Fibroblast of skin of scalp (primary cell): Measurements from ENCODE around the gene CWC27.
A peak's percentile ranks its signal among the peaks of the same experiment; 100 is the strongest.
"Not testable (repeated sequence)": the region's sequence is repeated elsewhere in the genome, so short reads cannot be mapped to it uniquely, and the experiment has no call there.

Experiments
- DNase-seq: peaks from one replicate; pipeline ENCODE4 v3.0.0-alpha.2; 2013

Gene CWC27

DNA sequence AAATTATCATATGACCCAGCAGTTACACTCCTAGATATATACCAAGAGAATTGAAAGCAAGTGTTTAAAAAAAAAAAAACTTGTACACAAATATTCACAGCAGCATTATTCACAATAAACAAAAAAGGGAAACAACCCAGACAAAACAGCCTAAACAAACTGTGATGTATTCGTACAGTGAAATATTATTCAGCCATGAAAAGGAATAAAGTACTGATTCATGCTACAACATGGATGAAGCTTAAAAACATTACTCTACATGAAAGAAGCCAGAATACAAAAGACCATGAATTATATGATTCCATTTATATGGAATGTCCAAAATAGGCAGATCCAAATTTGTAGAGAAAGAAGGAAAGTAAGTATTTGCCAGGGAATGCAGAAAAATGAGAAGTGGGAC lies 161.1 kb downstream of the CWC27 start:
- no peak for DNase-seq

DNA sequence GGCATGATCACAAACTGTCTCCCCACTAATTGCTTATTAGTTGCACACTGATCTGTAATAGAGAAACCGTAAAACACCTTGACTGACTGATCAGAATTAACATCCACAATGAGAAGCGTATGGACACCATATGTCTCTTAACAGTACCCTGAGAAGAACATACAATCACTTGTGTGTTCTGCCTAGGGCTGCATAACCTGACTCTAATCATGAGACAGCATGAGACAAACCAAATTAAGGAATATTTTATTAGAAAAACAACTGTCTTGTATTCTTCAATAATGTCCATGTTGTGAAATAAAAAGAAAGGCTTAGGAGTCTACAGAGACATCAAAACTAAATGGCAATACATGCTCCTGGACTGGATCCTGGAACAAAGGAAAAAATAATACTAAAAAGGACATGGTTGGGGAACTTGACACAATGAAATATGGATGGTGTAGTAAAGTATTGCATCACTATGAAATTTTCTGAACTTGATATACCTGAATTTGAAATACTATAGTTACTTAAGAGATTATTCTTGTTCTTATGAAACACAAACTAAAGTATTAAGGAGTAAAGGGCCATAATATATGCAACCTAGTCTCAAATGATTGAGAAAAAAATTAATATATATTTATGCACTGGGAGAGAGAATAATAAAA lies 162.1 kb downstream of the CWC27 start:
- no peak for DNase-seq

DNA sequence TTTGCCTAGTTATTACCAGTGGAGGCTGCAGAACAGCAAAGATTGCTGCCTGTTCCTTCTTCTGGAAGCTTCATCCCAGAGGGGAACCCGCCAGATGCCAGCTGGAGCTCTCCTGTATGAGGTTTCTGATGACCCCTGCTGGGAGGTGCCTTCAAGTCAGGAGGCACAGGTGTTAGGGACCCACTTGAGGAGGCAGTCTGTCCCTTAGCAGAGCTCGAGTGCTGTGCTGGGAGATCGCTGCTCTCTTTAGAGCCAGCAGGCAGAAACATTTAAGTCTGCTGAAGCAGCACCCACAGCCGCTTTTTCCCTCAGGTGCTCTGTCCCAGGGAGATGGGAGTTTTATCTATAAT lies 170.7 kb downstream of the CWC27 start:
- DNase-seq, result not testable (repeated sequence)

DNA sequence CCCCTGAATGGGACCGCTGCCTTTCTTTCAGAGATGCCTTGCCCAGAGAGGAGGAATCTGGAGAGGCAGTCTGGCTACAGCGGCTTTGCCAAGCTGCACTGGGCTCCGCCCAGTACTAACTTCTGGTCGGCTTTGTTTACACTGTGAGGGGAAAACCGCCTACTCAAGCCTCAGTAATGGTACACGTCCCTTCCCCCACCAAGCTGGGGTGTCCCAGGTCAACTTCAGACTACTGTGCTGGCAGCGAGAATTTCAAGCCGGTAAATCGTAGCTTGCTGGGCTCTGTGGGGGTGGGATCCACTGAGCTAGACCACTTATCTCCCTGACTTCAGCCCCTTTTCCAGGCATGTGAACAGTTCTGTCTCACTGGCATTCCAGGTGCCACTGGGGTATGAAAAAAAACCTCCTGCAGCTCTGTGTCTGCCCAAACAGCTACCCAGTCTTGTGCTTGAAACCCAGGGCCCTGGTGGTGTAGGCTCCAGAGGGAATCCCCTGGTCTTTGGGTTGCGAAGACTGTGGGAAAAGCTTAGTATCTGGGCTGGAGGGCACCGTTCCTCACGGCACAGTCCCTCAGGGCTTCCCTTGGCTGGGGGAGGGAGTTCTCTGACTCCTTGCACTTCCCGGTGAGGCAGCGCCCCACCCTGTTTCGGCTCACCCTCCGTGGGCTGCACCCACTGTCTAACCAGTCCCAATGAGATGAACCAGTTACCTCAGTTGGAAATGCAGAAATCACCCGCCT lies 171.2 kb downstream of the CWC27 start:
- DNase-seq, result no peak

DNA sequence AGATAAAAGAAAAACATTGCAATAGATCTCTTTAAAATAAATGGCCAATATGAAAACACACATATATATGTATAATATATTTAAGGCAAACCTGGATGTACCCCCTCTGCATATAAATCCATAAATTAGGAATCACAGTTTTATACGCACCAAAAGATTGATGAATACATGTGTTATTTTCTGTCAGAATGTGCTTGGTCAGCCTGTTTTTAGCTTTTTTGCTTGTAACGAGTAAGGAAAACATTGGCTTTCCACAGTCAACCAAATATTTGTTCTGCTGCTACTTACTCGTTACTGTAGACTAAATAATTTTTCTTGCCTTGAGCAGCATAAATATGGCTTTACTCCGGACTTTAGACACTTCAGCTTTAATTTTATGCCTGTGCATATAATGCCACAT lies 173.7 kb downstream of the CWC27 start:
- no peak for DNase-seq

DNA sequence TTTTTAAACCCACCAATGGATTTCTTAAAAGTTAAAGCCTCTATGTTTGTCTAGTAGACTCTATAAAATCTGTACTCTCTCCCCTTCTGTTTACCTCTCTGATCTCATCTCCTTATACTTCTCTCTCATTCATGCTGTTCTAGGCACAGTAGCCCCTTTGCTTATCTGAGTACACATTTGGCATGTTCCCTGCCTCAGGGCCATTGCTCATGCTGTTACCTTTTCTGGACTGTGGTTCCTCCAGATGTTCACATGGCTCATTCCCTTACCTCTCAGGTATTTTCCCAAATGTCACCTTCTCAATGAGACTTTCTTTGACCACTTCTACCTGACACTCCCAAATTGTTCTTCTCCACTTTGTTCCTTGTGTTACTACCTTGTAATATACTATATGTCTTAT lies 176.1 kb downstream of the CWC27 start:
- no peak for DNase-seq

DNA sequence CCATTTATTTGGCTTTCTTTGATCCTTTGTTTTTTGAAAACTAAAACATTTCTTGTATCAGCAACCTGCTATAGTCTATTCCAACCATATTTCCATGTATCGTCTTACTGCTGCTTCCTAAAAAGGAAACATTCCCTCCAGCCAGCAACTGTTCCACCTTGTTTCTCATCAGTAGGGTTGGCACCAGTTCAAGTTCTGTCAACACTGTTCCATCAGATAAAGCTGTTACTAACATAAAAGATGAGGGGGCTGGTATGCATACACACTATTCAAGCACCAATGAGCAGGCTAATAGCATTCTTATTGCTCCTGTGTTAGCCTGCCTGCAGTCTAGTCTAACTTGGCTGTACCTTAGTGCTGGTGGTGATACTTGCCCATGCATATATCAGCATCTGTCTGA lies 178.3 kb downstream of the CWC27 start:
- peak; percentile 29 for DNase-seq

DNA sequence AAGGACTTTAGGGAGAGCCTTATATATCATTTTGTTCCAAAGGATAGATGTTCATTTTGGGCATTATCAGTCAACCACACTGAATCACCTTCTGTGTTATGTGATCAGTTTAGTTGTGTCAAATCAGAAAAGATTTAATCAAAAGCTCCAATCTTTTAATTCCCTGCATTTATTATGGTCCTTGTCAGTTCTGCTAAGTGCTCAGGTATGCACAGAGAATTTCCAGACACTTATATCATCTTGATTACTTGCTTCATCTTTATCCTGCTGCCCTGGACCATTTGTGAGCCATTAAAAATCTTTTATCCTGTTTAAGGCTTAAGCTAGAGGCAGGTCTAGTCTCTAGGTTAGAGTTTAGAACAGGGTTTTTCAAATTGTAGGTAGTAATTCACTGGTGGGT lies 179.1 kb downstream of the CWC27 start:
- DNase-seq, result no peak

DNA sequence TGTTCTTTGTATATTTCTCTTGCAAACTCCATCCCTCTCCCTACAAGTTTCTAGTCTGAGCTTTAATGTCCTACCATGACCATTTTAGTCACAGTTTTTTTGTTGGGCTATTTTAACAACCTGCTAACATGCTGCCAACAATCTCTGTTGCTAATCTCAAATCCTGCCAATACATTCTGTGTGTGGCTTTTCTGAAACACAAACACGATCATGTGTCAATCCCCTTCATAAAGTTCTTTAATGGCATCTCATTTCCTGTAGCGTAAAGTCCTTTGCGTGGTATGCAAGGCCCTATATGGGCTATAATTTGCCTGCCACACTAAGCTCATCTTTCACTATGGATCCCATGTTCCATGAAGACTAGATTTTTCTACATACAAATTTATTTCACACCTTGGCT lies 180.6 kb downstream of the CWC27 start:
- DNase-seq, result no peak

DNA sequence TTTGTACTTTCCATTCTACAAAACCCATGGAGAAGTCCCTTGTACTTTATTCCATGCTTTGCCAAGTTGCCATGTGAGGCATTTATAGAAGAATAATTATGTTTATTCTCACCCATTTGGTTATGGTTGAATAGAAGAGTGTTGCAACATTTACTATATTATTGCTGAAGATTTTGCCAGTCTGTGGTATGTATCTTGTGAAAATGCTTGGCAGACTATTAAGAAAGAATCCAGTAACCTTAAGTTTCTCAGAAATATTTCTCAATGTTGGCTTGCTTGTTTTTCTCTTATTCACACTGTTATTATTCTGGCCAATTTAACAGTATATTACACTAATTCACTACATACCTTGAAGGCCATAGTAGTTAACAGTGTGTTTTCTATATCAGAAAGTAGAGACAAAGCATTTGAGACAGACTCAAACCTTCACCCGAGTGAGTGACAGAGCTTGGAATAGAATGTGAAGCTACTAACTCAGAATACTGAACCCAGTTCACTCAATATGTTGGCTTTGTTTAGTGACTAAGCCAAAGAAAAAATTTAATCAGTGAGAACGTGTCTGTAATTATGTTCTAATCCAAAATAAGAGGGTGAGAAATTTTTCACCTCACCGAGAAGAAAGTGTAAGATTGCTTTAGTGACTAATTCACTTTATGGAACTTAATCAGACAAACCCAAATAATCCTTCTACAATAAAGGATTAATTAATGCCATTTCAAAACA lies 184.4 kb downstream of the CWC27 start:
- no peak for DNase-seq

DNA sequence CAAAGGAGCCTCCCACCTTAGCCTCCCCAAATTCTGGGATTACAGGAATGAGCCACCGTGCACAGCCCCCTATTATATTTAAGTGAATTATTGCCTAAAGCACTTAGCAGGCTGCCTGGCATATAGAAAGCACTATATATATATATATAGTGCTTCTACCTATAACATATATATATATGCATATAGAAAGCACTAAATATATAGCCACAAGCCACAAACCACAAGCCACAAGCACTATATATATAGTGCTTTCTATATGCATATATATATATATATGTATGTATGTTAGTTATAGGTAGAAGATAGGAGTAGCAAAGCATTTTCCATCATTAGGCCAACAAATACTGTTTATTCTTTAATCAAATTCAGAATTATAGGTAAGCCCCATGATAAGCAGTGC lies 185.8 kb downstream of the CWC27 start:
- DNase-seq, result no peak

DNA sequence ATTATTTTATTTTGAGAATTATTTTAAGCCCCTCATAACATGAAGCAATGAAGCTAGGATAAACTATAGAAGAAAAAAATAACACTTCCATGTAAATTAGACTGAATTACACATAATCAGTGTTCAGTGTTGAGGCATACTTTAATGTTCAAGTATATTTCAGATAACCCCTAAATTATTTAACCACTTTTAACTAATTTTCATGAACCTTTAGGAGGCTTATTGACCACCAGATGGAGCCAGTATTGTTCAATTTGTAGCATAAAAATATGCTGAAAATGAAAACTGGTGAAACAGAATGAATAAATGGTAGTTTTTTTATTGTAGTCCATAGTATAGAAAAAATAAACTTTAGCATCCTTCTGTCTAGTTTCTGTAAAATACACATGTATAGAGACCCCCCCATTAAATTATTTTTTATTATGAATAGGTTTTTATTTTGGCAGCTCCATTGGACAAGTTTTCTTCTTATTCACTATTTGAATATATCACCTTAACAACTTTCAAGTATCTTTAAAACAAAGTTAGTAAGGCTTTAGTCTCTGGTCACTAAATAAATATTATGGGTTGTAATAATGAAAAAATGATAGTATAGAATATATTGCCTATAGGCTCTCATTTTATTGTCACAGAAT lies 190.1 kb downstream of the CWC27 start:
- DNase-seq, result peak; percentile 66

DNA sequence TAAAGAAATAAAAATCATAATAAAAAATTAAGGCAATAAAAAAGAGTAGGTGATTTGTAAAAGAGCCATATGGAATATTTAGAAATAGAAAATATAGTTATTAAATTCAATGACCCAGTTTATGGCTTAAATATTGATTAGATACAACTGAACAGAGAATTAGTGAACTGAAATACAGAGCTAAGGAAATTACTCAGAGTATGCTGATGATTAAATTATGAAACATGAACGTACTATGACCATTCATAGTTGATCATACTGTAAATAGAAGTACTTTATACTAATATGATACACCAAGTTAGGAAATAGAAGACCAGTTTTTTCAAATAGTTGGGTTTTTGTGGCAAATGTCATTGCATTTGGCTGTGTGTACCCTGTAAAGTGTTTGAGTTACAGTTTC lies 194.5 kb downstream of the CWC27 start:
- no peak for DNase-seq

DNA sequence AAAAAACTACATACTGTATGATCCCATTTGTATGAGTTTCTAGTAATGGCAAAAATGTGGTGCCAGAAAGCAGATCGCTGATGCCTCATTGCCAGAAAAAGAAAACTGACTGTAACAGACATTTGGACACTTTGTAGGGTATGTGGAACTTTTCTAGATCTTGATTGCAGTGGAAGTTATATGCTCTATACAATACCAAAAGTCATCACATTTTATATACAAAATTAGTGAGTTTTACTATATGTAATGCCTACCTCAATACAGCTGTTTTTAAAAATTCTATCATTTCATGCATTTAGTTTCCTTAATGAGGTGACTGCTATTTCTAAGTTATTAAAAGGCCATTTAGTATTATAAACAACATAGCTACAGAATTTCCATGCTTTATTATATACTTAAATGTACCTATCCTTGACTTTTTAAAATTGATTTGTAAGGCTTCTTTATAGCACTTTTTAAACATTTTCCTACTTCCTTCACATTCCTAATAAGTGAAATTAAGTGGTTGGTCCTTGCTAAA lies 199.9 kb downstream of the CWC27 start:
- no peak for DNase-seq

DNA sequence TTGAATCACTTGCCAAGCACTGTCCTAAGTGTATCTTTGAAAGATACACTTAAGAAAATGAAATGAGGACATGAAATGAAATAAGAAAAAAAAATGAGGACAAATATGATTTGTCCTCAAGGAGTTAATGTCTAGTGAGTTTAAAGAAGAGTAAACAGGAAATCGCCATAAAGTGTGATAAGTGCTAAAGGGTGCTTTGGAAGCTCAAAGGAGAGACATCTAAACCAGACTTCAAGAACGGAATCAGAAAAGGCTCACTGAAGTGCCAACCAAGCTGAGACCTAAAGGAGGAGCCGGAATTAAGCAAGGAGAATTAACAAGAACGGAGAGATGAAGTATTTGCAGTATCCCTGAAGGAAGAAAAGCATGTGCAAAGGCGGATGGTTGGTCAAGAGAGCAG lies 200.8 kb downstream of the CWC27 start:
- no peak for DNase-seq

DNA sequence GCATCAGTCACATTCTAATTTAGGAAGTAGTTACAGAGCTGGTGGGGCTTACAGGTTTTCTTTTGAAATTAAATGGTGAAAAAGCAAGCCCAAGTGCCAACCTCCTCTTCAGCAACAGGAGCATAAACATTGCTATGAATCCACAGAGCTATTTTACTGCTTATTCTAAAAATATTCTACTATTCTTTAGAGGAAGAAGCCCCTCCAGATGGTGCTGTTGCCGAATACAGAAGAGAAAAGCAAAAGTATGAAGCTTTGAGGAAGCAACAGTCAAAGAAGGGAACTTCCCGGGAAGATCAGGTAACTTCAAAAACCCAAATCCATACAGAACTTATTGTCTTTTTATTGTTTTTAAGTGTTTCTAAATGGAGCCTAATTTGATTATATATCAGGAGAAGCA lies 202.8 kb downstream of the CWC27 start:
- peak; percentile 49 for DNase-seq

DNA sequence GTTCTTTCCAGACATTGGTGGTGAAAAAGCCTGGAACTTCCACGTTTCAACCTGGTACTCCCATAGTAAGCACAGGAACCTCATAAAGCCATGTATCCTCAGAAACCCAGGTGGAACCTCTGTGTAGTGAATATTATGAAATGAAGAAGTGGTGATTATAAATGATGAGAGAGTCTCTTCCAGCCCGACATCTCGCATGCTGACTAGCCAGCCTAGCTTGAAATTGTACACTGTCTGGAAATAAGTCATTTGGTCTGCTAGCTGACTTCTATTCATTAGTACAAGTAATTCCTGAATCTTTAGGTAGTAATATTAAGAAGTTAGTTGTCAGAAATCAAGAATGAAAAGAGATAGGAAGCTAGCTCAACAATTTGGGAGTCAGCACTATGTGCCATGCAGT lies 203.3 kb downstream of the CWC27 start:
- no peak for DNase-seq

DNA sequence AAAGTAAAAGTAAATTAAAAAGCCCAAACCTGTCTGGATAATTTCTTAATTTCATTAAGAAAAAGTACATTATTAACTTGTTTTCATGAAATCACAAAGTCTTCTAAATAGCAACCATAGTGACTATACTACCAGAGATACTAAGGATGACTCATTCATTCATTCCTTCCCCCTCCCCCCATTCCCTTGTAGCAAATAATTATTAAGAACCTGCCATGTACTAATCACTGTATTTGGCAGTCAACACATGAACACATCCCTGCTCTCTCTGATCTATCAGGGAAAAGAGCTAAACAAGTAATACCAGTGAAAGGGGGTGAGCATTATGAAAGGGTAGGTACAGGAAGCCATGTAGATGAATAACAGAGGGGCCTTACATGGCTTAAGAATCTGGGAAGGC lies 203.9 kb downstream of the CWC27 start:
- no peak for DNase-seq

DNA sequence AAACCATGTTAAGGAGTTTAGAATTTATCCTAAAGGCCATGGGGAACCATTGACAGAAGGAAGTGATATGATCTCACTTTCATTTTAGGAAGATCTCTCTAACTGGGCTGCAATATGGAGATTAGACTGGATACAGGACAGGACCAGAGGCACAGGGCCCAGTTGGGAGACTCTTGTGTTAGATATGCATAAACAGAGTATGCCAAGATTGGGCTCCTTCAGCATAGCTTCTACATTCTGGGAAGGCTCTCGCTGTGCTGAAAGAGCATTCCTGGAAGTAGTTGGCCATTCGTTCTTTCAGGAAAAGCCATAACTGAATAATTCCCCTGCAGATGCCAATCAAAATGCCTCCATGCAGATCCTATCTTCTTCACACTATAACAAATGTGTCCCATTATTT lies 204.5 kb downstream of the CWC27 start:
- DNase-seq, result no peak

DNA sequence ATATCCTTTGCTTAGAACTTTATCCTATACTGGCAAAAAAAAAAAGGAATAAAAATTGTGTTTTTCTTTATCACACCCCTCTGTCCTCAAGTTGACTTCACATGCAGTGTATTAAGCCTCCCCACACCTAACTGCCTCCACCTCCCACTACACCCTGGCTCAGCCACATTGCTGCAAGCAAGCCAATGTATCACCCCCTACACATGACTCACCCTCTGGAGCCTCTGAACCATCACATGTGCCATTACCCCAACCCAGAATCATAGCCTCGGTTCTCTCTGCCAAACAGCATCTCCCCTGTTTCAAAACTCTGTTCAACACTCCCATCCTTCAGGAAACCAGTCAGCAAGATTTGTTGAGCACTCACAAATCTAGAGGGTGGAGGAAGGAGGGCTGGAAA lies 209.0 kb downstream of the CWC27 start:
- no peak for DNase-seq

DNA sequence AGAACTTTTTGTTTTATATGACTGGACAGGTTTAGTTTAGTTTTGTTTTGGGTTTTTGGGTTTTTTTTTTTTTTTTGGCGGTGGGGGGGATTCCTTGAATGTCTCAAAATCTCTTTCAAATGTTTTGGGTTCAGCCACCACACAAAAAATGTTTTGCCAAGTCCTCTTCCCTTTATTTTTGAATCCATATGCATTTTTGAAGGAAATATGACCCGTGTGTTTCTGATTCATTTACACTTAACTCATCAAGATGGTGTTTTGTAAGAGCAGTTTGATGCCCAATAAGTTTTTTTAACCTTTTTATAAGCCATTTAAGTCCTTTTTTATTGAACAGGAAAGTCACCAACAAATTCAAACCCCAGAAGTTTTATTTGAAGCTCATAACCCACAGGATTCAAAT lies 209.8 kb downstream of the CWC27 start:
- DNase-seq, result peak; percentile 26

DNA sequence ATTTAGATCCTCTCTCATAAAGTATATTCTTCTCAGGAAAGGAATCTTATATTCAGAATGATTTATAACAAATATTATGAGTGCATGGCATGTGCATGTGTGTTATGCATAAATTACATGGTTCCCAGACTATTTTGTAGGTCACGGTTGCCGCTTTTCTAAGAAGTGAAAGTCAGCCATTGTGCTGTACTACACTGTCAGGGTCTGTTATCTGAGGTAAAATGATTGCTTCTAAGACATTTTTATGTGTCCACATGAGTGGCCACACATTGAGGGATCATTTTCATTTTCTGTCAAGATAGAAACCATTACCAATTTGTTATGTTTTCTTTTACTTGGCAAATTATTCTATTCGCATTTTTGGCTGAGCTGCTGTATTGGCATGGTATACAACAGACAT lies 210.8 kb downstream of the CWC27 start:
- DNase-seq, result no peak

DNA sequence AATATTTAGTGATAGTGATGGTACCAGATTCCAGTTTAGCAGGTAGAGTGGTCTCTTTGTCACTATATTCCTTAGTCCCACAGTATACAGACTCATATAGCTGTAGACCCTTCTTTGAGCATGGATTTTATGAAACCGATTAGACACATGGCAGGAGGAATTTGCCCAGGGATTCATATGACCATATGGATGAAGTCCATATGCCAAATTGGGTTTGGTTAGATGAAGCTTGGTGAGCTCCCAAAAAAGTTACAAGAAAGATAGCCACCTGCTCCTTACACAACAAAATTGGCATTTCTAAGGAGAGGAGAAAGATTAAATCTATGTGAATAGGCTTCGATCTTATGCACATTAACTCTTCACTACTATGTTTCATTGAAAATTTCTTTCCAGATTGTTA lies 211.4 kb downstream of the CWC27 start:
- DNase-seq, result no peak
